ENCODE data around the gene NELL2.

- no peak for TF ChIP-seq POLR2A (IDR thresholded peaks at IDR 0.05; ENCODE audit: low read length)
- TF ChIP-seq SMC3 (IDR thresholded peaks at IDR 0.05), result no peak
- TF ChIP-seq CTCF (IDR thresholded peaks at IDR 0.05), result no peak
- TF ChIP-seq RNF2 (IDR thresholded peaks at IDR 0.05; ENCODE audit: borderline replicate concordance, low read depth), result no peak
Measured at GRCh38 chr12:44876544-44877410, 662 bp upstream of the NELL2 start.

Data from A549 (cell line).